Activated naive CD8-positive, alpha-beta T cell (primary cell): ENCODE results near the gene FKBP1A.
A peak's percentile ranks its signal among the peaks of the same experiment; 100 is the strongest.

ENCODE experiments used
- H3K27ac Mint-ChIP-seq: one replicate; pipeline ENCODE4 v1.8.0; 2021; ENCODE audit warnings: mixed read lengths
- H3K27me3 Mint-ChIP-seq: one replicate; pipeline ENCODE4 v1.8.0; 2021; ENCODE audit warnings: mixed read lengths
- H3K36me3 Mint-ChIP-seq: one replicate; pipeline ENCODE4 v1.8.0; 2021; ENCODE audit warnings: mixed read lengths
- H3K4me1 Mint-ChIP-seq: one replicate; pipeline ENCODE4 v1.8.0; 2021; ENCODE audit warnings: low read depth, mixed read lengths
- H3K4me3 Mint-ChIP-seq: one replicate; pipeline ENCODE4 v1.8.0; 2021; ENCODE audit warnings: mild to moderate bottlenecking, mixed read lengths
- H3K9me3 Mint-ChIP-seq: one replicate; pipeline ENCODE4 v1.8.0; 2021; ENCODE audit warnings: low read depth, mixed read lengths

FKBP1A gene

DNA sequence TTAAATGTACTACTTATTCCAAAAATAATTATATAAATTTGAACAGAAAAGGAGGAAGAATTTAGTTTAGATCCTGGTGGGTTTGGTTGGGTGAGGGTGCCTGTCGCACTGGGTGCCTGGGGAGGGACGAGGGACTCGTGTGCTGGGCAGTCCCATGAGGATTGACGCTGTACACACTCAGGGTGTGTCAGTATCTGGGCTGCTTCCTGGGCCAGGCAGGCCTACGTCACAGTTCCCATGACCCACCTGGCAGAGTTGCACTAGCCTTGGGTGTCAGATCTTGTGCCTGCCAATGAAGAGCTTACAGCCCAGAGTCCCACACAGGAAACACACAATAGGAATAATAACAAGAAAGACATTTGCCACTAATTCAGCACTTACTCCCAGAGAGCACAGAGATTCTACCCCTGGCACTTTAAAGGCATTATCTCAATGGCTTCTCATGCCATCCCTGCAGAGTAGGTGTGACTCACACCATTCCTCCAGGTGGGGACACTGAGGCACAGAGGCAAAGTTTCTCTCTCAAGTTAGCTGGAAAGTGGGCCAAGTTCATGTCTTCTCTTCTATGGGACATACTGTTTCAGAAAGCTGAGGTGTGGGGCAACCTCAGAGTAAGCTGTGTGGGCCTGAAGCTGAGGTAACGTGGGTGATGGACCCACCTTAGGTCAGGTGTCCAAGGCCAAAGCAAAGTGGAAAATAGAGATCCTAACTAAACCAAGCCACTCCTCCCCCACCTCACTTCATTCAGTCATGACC, 62.6 kb downstream of the FKBP1A start:
- Mint-ChIP-seq H3K4me3 (peak overlapping the region; percentile 44), H3K27me3 (no peaks in the 10 kb centered on the region), H3K9me3 (no peaks in the 10 kb centered on the region), H3K4me1 (peaks cover 39% of the 10 kb centered on the region), H3K36me3 (peaks cover 4% of the 10 kb centered on the region), H3K27ac (peak overlapping the region; percentile 89)

DNA sequence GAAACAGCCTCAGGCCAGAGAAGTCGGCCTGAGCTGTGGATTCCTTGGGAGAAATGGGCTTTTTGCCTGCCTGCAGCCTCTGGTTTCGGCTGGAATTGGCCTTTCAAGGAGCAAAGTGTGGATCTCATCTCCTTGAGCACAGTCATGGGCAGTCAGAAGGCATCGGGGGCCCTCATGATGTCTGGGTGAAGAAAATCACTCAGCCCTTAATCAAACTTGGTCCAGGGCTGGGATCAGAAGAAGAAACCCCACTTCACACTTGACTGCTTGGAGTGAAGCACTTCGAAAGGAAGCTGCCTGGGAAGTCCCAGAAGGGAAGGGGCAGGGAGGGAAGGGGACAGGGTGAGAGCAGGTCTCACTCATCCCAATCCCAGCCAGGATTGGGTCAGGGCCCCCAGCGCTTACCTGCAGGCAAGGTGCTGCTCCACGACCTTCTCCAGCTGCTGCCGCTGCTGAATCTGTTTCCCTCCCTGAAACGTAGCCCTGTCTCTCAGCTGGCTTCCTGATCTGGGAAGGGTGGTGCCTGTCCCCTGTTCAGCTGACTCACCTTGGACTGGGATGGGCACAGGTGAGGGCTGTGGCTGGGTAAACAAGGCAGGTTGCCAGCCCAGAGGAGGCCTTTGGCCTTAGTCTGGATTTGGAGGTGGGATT, 64.0 kb downstream of the FKBP1A start, which contains the start of gene SDCBP2:
TSS of gene SDCBP2 (minus strand) at position 460 of the 651 bp plus-strand sequence. CDS start 8,723 bp downstream, outside the sequence.
- peak within 1 kb of the TSS; percentile 89 for H3K27ac Mint-ChIP-seq
- peak within 1 kb of the TSS; percentile 38 for H3K4me3 Mint-ChIP-seq

DNA sequence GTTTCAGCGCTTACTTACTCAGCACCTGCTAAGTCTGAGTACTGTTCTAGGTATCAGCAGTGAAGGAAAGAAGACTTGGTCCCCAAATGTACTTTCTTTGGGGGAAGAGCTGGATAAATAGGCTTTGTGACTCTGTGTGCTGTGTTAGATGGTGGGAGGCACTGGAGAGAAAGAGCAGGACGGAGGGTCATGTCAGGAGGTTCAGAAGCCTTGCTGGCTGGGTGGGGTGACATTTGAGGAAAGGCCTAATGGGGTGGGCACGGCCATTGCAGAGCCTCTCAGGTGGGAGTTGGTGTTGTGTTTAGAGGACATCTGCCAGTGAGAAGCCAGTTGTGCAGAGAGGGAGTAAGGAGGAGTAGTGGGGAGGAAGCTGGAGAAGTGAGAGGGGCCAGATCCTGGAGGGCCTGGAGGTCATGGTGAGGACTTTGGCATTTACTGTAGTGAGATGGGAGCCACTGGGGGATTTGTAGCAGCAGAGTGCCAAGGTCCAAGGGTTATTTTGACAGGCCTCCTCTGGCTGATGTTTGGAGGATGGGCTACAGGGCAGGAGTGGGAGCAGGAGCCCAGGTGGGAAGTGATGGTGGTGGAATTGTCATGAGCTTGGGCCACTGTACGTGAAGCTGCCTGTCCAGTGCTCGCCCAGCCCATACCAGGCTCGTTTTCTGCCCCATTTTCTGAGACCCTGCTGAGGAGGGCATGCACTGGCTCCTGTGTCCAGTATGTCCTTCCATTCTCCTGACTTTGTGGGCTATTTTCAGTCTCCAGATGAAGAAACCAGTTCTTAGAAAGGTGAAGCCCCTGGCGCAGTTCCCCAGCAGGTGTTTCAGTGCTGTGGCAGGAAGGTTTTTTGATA, 64.8 kb downstream of the FKBP1A start:
- Mint-ChIP-seq H3K4me1 (peaks cover 45% of the 10 kb centered on the region), H3K4me3 (no peak overlapping the region), H3K9me3 (no peaks in the 10 kb centered on the region), H3K36me3 (peaks cover 4% of the 10 kb centered on the region), H3K27ac (peak overlapping the region; percentile 37), H3K27me3 (no peaks in the 10 kb centered on the region)

More for the DNA sequence above, 64.0 kb downstream of the FKBP1A start, which contains the start of gene SDCBP2:
- Mint-ChIP-seq H3K36me3 (peaks cover 4% of the 10 kb centered on the region), H3K27me3 (no peaks in the 10 kb centered on the region), H3K9me3 (no peaks in the 10 kb centered on the region), H3K4me1 (peaks cover 44% of the 10 kb centered on the region)

DNA sequence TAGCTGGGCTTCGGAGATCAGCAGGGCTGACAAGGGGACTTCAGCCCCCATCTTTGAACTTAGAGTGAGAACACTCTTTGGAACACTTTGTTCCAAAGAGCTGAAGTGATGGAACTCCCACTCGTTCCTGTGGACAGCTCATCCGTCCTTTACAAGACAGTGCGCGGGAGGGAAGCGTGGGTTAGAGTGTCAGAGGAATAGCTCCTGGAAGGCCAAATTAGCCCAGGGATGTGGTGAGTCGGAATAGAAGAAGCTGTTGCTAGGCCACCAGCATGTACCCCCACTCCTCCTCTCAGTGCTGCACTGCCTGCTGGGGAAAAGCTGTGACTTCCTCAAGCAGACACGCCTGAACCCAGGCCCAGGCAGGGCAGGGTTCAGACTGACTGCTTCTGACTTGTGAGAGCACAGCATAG, 65.6 kb downstream of the FKBP1A start:
- no peak overlapping the region for H3K27ac Mint-ChIP-seq
- H3K27me3 Mint-ChIP-seq, result no peaks in the 10 kb centered on the region
- H3K4me1 Mint-ChIP-seq, result peaks cover 38% of the 10 kb centered on the region
- no peak overlapping the region for H3K4me3 Mint-ChIP-seq
- H3K36me3 Mint-ChIP-seq, result peaks cover 4% of the 10 kb centered on the region
- H3K9me3 Mint-ChIP-seq, result no peaks in the 10 kb centered on the region

DNA sequence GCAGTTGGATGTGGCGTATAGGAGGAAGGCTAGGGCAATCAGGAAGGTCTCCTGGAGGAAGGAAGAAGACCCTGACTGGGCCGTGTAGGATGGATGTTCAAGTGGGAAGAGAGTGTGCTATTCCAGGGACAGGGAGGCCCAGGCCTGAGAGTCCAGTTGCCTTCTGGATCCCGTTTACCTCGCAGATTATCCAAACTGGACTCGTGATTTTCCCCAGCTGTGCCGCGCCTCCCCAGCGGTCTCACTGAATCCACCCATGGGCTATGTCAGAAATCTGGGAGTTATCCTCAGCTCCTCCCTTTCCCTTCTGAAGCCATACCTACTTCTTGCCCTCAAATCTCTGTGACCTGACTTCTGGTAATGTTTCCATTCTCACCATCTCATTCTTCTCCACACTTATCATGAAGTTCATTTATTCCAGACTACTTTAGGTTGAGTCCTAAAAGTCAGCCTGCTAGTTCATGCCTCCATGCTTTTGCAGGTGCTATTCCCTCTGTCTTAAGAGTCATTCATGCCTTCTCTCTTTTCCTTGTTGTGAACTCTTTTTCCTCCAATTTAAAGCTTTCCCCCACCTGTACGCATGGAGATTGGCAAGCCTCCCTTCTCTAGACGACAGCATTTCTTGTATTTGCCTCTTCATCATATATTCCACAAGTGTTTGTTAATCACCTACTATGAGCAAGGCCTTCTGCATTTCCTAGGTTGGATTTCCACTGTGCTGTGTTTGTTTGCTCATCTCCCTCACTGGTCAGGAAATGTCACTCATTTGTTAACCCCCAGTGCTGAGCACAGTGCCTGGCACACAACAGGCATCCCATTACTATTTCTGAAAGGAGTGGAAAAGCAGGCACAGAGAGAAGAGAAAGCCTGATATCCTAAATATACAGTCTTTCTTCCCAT, 66.6 kb downstream of the FKBP1A start:
- no peak overlapping the region for H3K27ac Mint-ChIP-seq

DNA sequence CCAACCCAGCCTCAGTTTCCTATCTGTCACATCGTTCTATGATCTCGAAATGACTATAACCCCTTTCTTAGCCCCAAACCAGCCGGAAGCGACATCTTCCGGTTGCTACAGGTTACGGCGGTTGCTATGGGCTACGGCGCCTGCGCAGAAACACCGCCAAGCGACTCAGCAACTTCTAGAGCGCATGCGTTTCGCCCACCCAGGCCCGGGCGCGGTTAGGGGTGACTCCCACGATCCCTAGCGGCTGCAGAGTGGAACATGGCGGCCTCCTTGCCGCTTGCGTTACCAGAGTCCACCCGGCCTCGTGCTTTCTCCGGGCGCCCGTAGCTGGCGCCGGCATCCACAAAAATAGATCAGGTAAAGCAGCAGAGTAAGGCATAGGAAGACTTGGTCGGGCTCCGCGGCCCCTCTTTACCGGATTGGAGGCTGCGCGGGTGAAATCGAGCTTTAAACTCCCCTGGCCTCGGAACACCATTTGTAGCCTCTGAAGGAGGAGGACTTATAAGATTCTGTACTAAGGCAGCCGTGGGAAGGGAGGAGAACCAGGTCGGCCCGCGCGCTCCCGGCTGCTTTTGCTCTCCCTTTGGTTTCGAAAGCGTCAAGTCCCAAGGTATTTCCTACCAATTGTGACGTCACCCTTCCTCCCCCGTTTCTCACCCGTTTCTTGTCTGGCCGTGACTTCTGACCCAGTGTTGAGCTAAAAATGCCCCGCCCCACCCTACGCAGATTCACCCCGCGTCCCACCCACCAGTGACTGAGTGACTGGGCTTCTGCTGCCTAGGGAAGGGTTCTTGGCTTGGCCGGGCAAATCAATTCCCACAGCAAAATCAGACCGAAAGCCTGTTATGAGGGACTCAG, 67.5 kb downstream of the FKBP1A start:
- Mint-ChIP-seq H3K27ac (no peak overlapping the region), H3K9me3 (no peaks in the 10 kb centered on the region)

More for the DNA sequence above, 66.6 kb downstream of the FKBP1A start:
- Mint-ChIP-seq H3K4me1 (peaks cover 29% of the 10 kb centered on the region), H3K4me3 (no peak overlapping the region), H3K36me3 (peaks cover 4% of the 10 kb centered on the region), H3K27me3 (no peaks in the 10 kb centered on the region), H3K9me3 (no peaks in the 10 kb centered on the region)

DNA sequence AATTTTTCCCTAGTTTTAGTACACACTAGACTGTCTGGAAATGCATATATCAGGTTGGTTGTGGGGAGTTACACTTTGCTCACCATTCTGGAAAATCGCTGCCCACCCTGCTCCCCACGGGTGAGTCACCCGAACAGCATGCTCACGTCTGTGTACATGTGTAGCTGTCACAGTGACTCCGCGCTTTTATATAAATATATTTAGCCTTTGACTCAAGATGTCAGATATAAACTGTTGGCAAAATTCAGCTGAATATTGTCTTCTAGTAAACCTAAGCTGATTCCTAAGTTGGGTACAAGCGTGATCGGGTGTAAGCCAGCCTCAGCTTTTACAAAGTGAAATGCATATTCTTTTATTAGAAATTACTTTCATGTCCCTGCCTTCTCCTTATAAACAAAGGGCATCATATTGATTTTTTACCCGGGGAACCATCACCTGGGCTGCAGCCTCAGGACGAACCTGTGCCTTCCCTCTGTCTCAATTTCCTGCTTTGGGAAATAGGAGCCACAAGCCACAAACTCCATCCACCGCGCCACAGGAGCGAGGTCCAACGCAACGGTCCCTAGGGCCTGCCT, 68.2 kb downstream of the FKBP1A start:
- peaks cover 4% of the 10 kb centered on the region for H3K36me3 Mint-ChIP-seq
- no peak overlapping the region for H3K27ac Mint-ChIP-seq
- no peak overlapping the region for H3K4me3 Mint-ChIP-seq
- H3K27me3 Mint-ChIP-seq, result no peaks in the 10 kb centered on the region
- no peaks in the 10 kb centered on the region for H3K9me3 Mint-ChIP-seq
- peaks cover 14% of the 10 kb centered on the region for H3K4me1 Mint-ChIP-seq

More for the DNA sequence above, 67.5 kb downstream of the FKBP1A start:
- peaks cover 4% of the 10 kb centered on the region for H3K36me3 Mint-ChIP-seq
- no peak overlapping the region for H3K4me3 Mint-ChIP-seq
- H3K27me3 Mint-ChIP-seq, result no peaks in the 10 kb centered on the region
- H3K4me1 Mint-ChIP-seq, result peaks cover 21% of the 10 kb centered on the region

DNA sequence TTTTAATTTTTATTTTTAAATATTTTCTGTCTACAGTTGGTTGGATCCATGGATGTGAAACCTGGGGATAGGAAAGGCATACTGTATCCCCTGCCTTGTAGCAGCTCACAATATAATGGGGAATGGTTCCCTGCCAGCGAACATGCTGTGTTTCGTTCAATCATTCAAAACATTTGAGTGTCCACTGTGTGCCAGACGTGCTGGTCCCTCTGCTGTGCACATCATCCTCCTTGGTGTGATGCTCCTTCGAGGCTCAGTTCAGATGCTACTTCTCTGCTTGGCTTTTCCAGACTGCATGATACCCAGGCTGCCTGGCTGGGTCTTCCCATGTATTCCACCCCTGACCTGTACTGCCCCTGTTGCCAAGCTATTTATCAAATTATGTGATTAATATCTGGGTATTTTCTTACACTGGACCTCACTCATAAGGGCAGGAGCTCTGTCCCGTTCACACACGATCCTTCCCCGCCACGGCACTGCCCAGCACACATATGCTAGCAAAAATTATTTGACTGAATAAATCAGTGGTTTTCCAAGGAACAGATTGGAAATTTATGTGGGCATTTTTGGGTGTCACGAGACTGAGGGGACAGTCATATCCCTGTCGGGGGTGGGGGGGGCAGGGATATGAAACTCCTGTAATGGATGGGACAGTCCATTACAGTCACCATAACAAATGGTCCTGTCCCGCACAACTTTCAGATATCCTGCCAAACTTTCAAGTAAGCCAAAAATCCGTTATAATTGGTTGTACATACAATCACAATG, 68.8 kb downstream of the FKBP1A start:
- Mint-ChIP-seq H3K4me1 (peaks cover 7% of the 10 kb centered on the region), H3K4me3 (no peak overlapping the region), H3K9me3 (no peaks in the 10 kb centered on the region), H3K27ac (peak overlapping the region; percentile 66), H3K36me3 (peaks cover 4% of the 10 kb centered on the region), H3K27me3 (no peaks in the 10 kb centered on the region)

DNA sequence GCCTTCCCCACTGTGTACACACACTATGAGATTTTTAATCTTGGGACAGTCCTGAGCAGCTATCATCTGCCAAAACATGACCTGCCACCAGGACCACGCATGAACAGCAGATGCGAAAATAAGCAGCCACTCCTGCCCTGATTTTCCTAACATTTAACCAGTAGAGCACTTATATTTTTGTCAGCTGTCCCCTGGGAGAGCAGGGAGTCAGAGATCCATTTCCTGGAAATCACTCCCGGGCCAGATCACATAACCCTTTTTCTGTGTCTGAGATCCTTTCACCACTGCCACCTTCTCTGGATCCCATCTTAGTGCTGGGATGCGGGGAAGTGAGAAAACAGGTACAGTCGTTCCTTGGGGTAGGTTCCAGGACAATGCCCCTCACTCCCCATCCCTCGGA, 69.6 kb downstream of the FKBP1A start:
- no peak overlapping the region for H3K27ac Mint-ChIP-seq
- peaks cover 7% of the 10 kb centered on the region for H3K4me1 Mint-ChIP-seq
- H3K9me3 Mint-ChIP-seq, result no peaks in the 10 kb centered on the region
- H3K4me3 Mint-ChIP-seq, result no peak overlapping the region
- H3K27me3 Mint-ChIP-seq, result no peaks in the 10 kb centered on the region
- peaks cover 4% of the 10 kb centered on the region for H3K36me3 Mint-ChIP-seq

DNA sequence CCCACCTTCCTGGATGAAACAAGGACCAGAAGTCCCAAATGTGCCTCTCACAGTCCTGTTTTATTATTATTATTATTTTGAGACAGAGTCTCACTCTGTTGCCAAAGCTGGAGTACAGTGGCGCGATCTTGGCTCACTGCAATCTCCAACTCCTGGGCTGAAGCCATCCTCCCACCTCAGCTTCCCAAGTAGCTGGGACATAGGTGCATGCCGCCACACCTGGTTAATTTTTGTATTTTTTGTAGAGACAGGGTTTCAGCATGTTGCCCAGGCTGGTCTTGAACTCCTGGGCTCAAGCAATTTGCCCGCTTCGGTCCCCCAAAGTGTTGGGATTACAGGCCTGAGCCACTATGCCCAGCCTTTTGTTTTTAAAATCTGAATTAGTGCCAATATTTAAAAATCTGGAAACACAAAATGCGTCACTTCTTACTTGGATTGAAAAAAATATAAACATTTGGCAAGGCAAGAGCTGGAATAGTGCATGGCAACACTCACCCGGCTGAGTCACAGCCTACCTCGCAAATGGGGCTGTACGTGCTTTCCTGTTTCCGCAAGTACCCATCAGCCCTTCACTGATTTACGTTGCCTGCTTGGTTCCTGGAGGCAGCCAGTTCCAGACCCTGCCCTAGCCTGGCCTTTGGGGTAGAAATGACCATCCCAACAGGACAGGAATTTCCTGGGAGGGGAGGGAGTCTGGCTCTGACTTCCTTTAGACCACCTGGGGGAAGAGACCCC, 70.2 kb downstream of the FKBP1A start:
- Mint-ChIP-seq H3K27me3 (no peaks in the 10 kb centered on the region), H3K9me3 (no peaks in the 10 kb centered on the region), H3K36me3 (peaks cover under 1% of the 10 kb centered on the region), H3K4me3 (no peak overlapping the region), H3K4me1 (peaks cover 9% of the 10 kb centered on the region), H3K27ac (no peak overlapping the region)

DNA sequence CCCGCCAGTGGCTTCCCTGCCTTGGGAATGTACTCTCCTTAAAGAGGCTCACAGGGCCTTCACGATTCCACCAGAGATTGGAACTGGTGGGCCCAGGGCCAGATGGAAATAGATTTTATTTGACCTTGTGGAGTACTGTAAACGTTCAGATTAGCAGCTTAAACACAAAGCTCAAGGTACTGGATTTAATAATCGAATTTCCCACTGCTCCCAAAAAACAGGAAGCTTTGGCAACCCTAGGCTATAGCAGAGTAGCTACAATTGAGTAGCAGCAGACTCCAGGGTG, 71.3 kb downstream of the FKBP1A start:
- H3K9me3 Mint-ChIP-seq, result no peaks in the 10 kb centered on the region
- peaks cover 9% of the 10 kb centered on the region for H3K4me1 Mint-ChIP-seq
- no peaks in the 10 kb centered on the region for H3K27me3 Mint-ChIP-seq
- no peak overlapping the region for H3K4me3 Mint-ChIP-seq
- no peak overlapping the region for H3K27ac Mint-ChIP-seq
- no peaks in the 10 kb centered on the region for H3K36me3 Mint-ChIP-seq

DNA sequence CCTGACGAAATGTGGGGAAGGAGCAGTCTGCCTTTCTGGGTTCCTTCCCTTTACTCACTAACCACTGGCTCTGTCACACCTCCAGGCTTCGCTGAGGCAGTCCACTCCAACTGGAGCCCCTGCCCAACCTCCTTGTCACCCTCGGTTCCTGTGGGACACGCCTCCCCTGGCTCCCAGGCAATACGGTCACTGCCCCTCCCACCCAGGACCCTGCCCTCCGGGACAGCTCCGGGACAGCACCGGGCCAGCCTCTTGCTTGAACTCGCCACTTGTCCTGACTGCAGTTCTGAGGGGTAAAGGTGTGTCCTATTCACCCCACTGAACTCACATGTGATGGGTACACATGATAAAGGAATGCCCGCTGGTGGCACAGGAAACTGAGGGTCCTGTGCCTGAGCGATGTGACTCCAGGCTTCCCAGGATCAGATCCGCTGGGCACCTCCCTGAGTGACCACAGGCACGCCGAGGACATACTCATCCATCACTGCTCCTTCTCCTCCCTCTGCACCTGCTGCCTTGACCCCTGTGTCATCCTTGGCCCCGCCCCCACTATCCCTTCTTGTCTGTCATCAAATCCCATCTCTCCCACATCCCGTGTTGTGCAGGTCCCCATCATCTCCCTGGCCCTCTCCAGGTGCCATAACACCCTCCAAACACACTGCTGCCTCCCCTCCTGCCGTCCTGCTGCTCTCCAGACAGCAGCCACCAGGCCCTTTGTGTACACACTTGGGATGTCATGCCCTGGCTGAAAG, 71.8 kb downstream of the FKBP1A start:
- no peak overlapping the region for H3K4me3 Mint-ChIP-seq
- no peaks in the 10 kb centered on the region for H3K27me3 Mint-ChIP-seq
- H3K9me3 Mint-ChIP-seq, result no peaks in the 10 kb centered on the region
- H3K4me1 Mint-ChIP-seq, result peaks cover 9% of the 10 kb centered on the region
- H3K27ac Mint-ChIP-seq, result no peak overlapping the region
- H3K36me3 Mint-ChIP-seq, result no peaks in the 10 kb centered on the region
